Measurements from ENCODE around the gene CDH13. TPM values are rescaled to one million over a fixed set of nuclear protein-coding genes. Genes with fewer than 3 reads are reported as not detected.

Gene CDH13
- total and polyA plus RNA-seq, 2 donors (not counting 3 experiments of a cell fraction or from before 2014, with no cell fraction given) = 96.6 to 124 TPM

- no peaks in the 10 kb centered on the region for H4K20me1 ChIP-seq (replicated peaks; ENCODE audit: control insufficient read depth, extremely low read depth, insufficient read depth, low read length)
- TF ChIP-seq POLR2A (IDR thresholded peaks at IDR 0.05; ENCODE audit: low read depth, low read length) = no peak
- no peak for TF ChIP-seq JUN (IDR thresholded peaks at IDR 0.05; ENCODE audit: borderline replicate concordance, insufficient read depth, insufficient read length, low read depth)
- TF ChIP-seq FOS (IDR thresholded peaks at IDR 0.05; ENCODE audit: borderline replicate concordance, insufficient read depth, low read length) = no peak
- TF ChIP-seq MAX (IDR thresholded peaks at IDR 0.05; ENCODE audit: insufficient read depth, insufficient read length) = no peak
- no peak for TF ChIP-seq POLR2AphosphoS5 (IDR thresholded peaks at IDR 0.05; ENCODE audit: insufficient read depth, low read depth, low read length)
- no peak for TF ChIP-seq CTCF (IDR thresholded peaks at IDR 0.05; ENCODE audit: extremely low read depth in 1 of 2, insufficient read depth in 1 of 2, low read depth in 1 of 2, low read length in 2 of 2)
- no peak for TF ChIP-seq GATA2 (IDR thresholded peaks at IDR 0.05; ENCODE audit: insufficient read depth, insufficient read length, low read depth, low read length)
- no peak for TF ChIP-seq EZH2 (IDR thresholded peaks at IDR 0.05; ENCODE audit: borderline replicate concordance, low read depth, low read length, severe bottlenecking)
- no peak for TF ChIP-seq MYC (IDR thresholded peaks at IDR 0.05; ENCODE audit: low read depth, low read length)
- no peaks in the 10 kb centered on the region for H3K9me1 ChIP-seq (replicated peaks; ENCODE audit: control insufficient read depth, extremely low read depth, insufficient read depth, low read length)
- H3K4me1 ChIP-seq (ENCODE audit: control insufficient read depth, extremely low read depth, insufficient read depth, low read length) = no peaks in the 10 kb centered on the region
- H3K27me3 ChIP-seq (ENCODE audit: control insufficient read depth in 2 of 2, insufficient read depth in 2 of 2, low read length in 2 of 2) = no peaks in the 10 kb centered on the region
- no peaks in the 10 kb centered on the region for H3K79me2 ChIP-seq (ENCODE audit: control insufficient read depth, insufficient read depth, low read length)
- no peaks in the 10 kb centered on the region for H3K36me3 ChIP-seq (ENCODE audit: control insufficient read depth in 2 of 2, extremely low read depth in 1 of 2, insufficient read depth in 2 of 2, low read length in 2 of 2)
- no peak for DNase-seq (ENCODE audit: low read depth, low spot score)
- no peak overlapping the region for H3K4me2 ChIP-seq (ENCODE audit: insufficient read depth, low read length)
- dilution Hi-C loops (cut with MboI; ENCODE audit: extremely low pct_ligation_motif_present, low sequenced_read_pairs) = no loop called here
- no peak overlapping the region for H3K27ac ChIP-seq (ENCODE audit: insufficient read depth, low read depth, low read length)
- ChIA-PET POLR2A (no interaction called here), CTCF (no interaction called here)
- H3K9me3 ChIP-seq (replicated peaks; ENCODE audit: control insufficient read depth, insufficient read depth, low read length) = no peaks in the 10 kb centered on the region
- intact Hi-C loops (cut with micrococcal nuclease) = no loop called here
- H3K4me3 ChIP-seq (replicated peaks in 1 of 3; ENCODE audit: insufficient read depth in 1 of 3, low read depth in 1 of 3, low read length in 3 of 3) = no peak overlapping the region
- H2AFZ ChIP-seq (ENCODE audit: low read depth, low read length) = no peak overlapping the region
- FAIRE-seq = no peak
- no TSS peak for BruUV-seq (replicated peaks)
- H3K9ac ChIP-seq (replicated peaks; ENCODE audit: extremely low read depth, insufficient read depth, low read length) = no peak overlapping the region
These were observed 334.1 kb downstream of the CDH13 start for GRCh38 chr16:82960918-82961317.

All from endothelial cell of umbilical vein (primary cell).